Omental fat pad (tissue), 4 donors: ENCODE measurements around the gene FBXO11. TPM values are rescaled to one million over a fixed set of nuclear protein-coding genes. Genes with fewer than 3 reads are reported as not detected.
"Not testable (repeated sequence)": the region's sequence is repeated elsewhere in the genome, so short reads cannot be mapped to it uniquely, and the experiment has no call there.

Source experiments
- ATAC-seq: fragments of 150-250 bp; one replicate; pipeline ENCODE4 v1.9.1; 2016; ENCODE audit warnings: mild to moderate bottlenecking, moderate library complexity; ENCODE audit not compliant: low FRiP score
- DNase-seq: peaks from one replicate; pipeline ENCODE4 v3.0.0-alpha.2; 2019; ENCODE audit warnings: low spot score
- CTCF ChIP-seq, 3 donors: fragments of 450-650 bp; IDR thresholded peaks; one replicate each; pipeline ENCODE4 v1.5.1; 2016 to 2017; ENCODE audit warnings: antibody characterized with exemption in 3 of 3, mild to moderate bottlenecking in 3 of 3, moderate library complexity in 2 of 3
- total RNA-seq, 4 donors: library from RNA; depleted of rRNA; stranded (reverse); fragments of >200 nt; gene quantifications; one replicate each; pipeline ENCODE4 v1.1.0, GENCODE V29; 2016

FBXO11 gene
- total RNA-seq, 4 donors from 2014 or later = 43.8 to 68.6 (median 56.0) TPM

DNA sequence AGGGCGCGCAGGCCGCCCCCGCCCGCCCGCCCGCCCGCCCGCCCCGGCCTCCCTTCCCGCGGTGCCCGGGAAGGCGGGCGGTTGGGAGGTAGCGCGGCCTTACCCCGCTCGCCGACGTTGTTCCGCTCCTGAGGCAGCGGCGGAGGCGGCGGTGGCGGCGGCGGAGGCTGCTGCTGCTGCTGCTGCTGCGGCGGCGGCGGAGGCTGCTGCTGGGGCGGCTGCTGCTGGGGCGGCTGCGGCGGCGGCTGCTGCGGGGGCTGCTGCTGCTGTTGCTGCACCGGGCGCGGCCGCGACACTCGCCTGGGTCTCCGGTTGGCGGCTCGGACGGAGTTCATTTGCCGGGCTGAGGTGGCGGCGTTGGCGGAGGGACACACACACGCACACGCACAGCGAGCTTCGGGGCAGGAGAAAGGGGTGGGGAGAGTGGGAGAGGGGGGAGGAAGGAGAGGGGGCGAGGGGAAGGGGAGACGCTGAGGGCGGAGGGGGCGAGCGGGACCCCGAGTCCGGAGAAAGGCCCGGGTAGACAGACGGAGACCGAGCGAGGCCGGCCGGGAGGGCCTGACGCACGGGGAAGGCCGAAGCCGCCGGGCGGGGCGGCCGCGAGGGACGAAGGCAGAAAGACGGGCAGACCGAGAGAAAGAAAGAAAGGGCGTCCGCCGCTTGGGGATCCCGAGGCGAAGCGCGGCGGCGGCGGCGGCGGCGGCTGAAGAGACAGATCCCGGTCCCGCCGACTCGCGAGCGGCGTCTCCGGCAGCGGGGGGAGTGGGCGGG lies 727 bp downstream of the FBXO11 start:
- TF ChIP-seq CTCF (IDR thresholded peaks at IDR 0.05) = no peak
- DNase-seq (peak; percentile 23), ATAC-seq (peak; percentile 11)

- no peak for ATAC-seq
- DNase-seq = no peak
- no peak for TF ChIP-seq CTCF (IDR thresholded peaks at IDR 0.05)
Measured at GRCh38 chr2:47903781-47904490, 2.4 kb downstream of the FBXO11 start.

- not testable (repeated sequence) for DNase-seq, ATAC-seq
Measured at GRCh38 chr2:47901892-47902291, 4.4 kb downstream of the FBXO11 start.

GRCh38 chr2:47900857-47901256 lies 5.4 kb downstream of the FBXO11 start:
- no peak for ATAC-seq

DNA sequence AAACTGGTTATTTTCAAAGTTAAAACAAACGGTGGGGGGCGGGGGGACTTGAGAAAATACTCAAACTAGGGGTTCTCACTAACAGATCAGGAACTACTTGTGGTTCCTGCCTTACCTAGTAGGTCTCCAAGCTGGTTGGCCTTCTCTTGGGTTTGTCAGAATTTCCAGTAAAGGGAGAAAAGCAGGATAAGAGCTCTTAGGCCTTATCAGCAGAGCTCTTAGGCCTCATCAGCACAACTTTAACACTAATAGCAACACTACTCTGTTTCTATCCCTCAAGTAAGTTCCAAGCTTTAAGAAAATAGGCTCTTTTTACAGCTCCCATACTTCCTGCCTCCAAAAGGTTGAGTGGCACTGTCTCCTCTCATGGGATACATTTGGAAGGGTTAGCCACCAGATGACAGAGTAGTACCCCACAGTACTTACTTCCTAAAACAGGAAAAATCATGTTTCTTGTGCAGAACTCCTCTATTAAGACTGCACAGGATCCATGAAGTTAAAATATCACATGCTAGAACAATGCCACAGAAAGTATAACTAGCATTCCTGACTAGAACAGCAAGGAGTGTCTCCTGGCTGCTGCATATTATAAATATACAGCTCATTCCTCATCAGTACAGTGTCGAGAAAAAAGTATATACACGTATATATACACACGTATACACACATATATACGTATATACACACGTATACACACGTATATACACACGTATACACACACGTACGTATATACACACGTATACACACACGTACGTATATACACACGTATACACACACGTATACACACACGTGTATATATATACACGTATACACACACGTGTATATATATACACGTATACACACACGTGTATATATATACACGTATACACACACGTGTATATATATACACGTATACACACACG lies 6.1 kb downstream of the FBXO11 start:
- TF ChIP-seq CTCF (IDR thresholded peaks at IDR 0.05) = no peak
- ATAC-seq (no peak), DNase-seq (no peak)

More at GRCh38 chr2:47900857-47901256, 5.4 kb downstream of the FBXO11 start:
- TF ChIP-seq CTCF (IDR thresholded peaks at IDR 0.05) = no peak
- no peak for DNase-seq

GRCh38 chr2:47897883-47898731 lies 8.2 kb downstream of the FBXO11 start:
- ATAC-seq (no peak), DNase-seq (no peak)
- no peak for TF ChIP-seq CTCF (IDR thresholded peaks at IDR 0.05)

GRCh38 chr2:47897191-47897882 lies 9.0 kb downstream of the FBXO11 start:
- DNase-seq, ATAC-seq: not testable (repeated sequence)
